AG04449 (cell line): ENCODE measurements around the gene MT4.

Experiments
- CTCF ChIA-PET: fragments of 350-600 bp; formaldehyde crosslinking; extraction: SDS; loops from one replicate; lab custom pipeline; 2021; ENCODE audit warnings: antibody characterized with exemption; lab: Yijun Ruan, JAX
- POLR2A ChIA-PET: fragments of 400-600, 350-600 bp; formaldehyde crosslinking; extraction: SDS; loops from one replicate; lab custom pipeline; 2020; ENCODE audit warnings: antibody characterized with exemption, inconsistent platforms; lab: Yijun Ruan, JAX
- DNase-seq: peaks from one replicate; pipeline ENCODE4 v3.0.0-alpha.2; 2010; ENCODE audit warnings: low read depth, low spot score
- H3K4me3 ChIP-seq: 2 replicates; pipeline ENCODE4 v1.5.1; 2011; ENCODE audit warnings: low read depth, mild to moderate bottlenecking, control low read depth, low read length
- TF ChIP-seq, protein P1 (sequence below): IDR thresholded peaks from one replicate; pipeline ENCODE4 v1.5.1; 2011; ENCODE audit warnings: mild to moderate bottlenecking, moderate library complexity, low read length, control low read depth, inconsistent platforms; ENCODE audit not compliant: insufficient read depth; ENCODE audit errors: missing control alignments

The MT4 gene

DNA sequence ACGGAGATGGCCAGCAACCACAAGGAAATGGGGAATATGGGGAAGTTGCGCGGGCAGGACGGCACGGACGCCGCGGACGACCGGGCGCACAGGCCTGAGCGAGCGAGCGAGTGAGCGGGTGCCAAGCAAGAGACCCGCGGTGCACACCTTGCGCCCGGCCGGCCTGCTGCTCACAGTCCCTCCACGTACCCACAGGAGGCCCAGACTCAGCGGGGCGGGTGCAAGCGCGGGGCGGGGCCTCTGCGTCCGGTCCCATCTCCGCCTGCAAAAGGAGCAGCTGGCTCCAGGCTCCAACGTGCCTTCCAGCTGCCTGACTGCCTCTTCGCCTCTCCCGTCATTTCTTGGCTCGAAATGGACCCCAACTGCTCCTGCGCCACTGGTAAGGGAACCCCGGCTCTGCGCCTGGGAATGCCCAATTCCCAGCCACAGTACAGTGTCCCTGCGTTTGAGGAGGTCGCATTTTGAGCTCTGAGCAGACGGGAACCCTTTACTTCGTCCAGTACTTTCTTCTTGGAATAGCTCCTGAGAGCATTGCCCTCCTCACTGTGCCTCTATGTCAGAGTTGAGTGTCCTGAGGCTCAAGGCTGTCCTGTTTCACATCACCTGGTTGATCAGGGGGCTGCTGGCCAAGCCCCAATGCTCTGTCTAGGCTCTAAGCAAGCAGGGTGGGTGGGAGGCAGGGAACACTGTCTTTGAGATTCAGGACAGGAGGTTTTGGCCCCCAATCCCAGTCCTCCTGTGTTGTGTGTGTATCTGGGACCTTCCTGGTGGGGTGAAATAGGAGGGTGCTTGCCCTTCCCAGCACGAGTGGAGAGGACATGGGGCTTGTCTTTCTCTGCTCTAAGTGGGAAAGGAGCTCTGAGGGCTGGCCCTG is 52.6 kb downstream of the MT4 start:
- peak overlapping the region; percentile 25 for H3K4me3 ChIP-seq
- CTCF ChIA-PET = interaction anchor here (1.2 to 1.6 kb wide), 2 partner anchors 8 to 10 kb away, joined by 3 to 4 read pairs; partner anchors contain the start of genes MT1E and MT2A

DNA sequence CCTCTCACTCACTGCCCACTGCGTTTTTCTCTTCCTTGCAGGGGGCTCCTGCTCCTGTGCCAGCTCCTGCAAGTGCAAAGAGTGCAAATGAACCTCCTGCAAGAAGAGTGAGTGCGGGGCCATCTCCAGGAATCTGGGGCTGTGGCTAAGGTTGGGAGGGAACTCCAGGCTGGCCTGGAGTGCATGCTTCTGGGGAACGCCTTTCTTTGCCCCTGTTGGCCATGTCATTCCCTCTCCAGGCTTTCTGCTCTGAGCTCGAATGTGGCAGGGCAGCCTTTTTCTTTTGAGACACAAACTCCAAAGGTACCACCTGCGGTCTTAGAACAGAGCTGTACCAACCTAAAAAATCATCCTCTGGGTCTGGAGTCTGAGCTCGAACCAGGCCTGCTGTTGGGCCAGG is 53.3 kb downstream of the MT4 start:
- POLR2A ChIA-PET = interaction anchor here (0.6 to 17.5 kb wide), 3 partner anchors 8 to 317 kb away, joined by 4 to 263 read pairs (median 8); partner anchors contain the start of genes MT1E and MT2A
- no peak overlapping the region for H3K4me3 ChIP-seq
- no peak for DNase-seq
- CTCF ChIA-PET = interaction anchor here (1.2 kb wide), 1 partner anchor 10 kb away, joined by 3 read pairs; the partner anchor contains the start of gene MT2A
- TF ChIP-seq, protein P1, sequence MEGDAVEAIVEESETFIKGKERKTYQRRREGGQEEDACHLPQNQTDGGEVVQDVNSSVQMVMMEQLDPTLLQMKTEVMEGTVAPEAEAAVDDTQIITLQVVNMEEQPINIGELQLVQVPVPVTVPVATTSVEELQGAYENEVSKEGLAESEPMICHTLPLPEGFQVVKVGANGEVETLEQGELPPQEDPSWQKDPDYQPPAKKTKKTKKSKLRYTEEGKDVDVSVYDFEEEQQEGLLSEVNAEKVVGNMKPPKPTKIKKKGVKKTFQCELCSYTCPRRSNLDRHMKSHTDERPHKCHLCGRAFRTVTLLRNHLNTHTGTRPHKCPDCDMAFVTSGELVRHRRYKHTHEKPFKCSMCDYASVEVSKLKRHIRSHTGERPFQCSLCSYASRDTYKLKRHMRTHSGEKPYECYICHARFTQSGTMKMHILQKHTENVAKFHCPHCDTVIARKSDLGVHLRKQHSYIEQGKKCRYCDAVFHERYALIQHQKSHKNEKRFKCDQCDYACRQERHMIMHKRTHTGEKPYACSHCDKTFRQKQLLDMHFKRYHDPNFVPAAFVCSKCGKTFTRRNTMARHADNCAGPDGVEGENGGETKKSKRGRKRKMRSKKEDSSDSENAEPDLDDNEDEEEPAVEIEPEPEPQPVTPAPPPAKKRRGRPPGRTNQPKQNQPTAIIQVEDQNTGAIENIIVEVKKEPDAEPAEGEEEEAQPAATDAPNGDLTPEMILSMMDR = no peak

More for the DNA sequence above, 52.6 kb downstream of the MT4 start:
- POLR2A ChIA-PET = interaction anchor here (0.6 to 17.5 kb wide), 4 partner anchors 9 to 316 kb away, joined by 3 to 263 read pairs (median 6); partner anchors contain the start of genes MT1E and MT2A
- DNase-seq = no peak
- TF ChIP-seq, protein P1 = no peak
